ENCODE results near the gene DERL3. TPM values are rescaled to one million over a fixed set of nuclear protein-coding genes. Genes with fewer than 3 reads are reported as not detected.

The DERL3 gene
- total and polyA plus RNA-seq, 2 experiments from 2014 or later: 0.73 to 1.2 TPM

- no peak overlapping the region for H3K9ac ChIP-seq
- H3K4me1 ChIP-seq (ENCODE audit: insufficient read depth): no peaks in the 10 kb centered on the region
- H2AFZ ChIP-seq: no peak overlapping the region
- in situ Hi-C loops (cut with MboI): no loop called here
- H3K9me2 ChIP-seq (ENCODE audit: insufficient read depth): no peaks in the 10 kb centered on the region
- no peaks in the 10 kb centered on the region for H3K27me3 ChIP-seq (replicated peaks; ENCODE audit: insufficient read depth)
- 78 to 79% methylated on average over 12 of the region's 12 CpGs for WGBS, 2 experiments (ENCODE audit: low coverage in 1 of 2, low lambda C conversion rate in 2 of 2, missing lambda C conversion rate in 2 of 2)
- no peak for DNase-seq
- H3K79me2 ChIP-seq (ENCODE audit: insufficient read depth): peaks cover 7% of the 10 kb centered on the region
- no peaks in the 10 kb centered on the region for H3K9me3 ChIP-seq (ENCODE audit: low read depth)
- H3K4me2 ChIP-seq (ENCODE audit: unreplicated experiment): no peak overlapping the region
- H3K36me3 ChIP-seq (ENCODE audit: low read depth): no peaks in the 10 kb centered on the region
- no peak overlapping the region for H3K27ac ChIP-seq
- H4K20me1 ChIP-seq (ENCODE audit: insufficient read depth): no peaks in the 10 kb centered on the region
- TF ChIP-seq EZH2 (IDR thresholded peaks at IDR 0.05; ENCODE audit: insufficient read depth, poor library complexity, severe bottlenecking) (no peak), EZH2phosphoT487 (IDR thresholded peaks at IDR 0.05; ENCODE audit: insufficient read depth, low read depth) (no peak)
- no peak overlapping the region for H3K4me3 ChIP-seq
- H3F3A ChIP-seq (ENCODE audit: insufficient read depth): no peaks in the 10 kb centered on the region
Observed at GRCh38 chr22:23836692-23837495, 1.9 kb downstream of the DERL3 start.

GRCh38 chr22:23836281-23836680 lies 2.5 kb downstream of the DERL3 start:
- no peaks in the 10 kb centered on the region for H3F3A ChIP-seq (ENCODE audit: insufficient read depth)
- H3K27me3 ChIP-seq (replicated peaks; ENCODE audit: insufficient read depth): no peaks in the 10 kb centered on the region
- WGBS, 2 experiments (ENCODE audit: low coverage in 1 of 2, low lambda C conversion rate in 2 of 2, missing lambda C conversion rate in 2 of 2): 78 to 100% methylated on average over 4 to 5 of the region's 5 CpGs
- H3K79me2 ChIP-seq (ENCODE audit: insufficient read depth): peaks cover 13% of the 10 kb centered on the region
- DNase-seq: no peak
- no peaks in the 10 kb centered on the region for H3K9me3 ChIP-seq (ENCODE audit: low read depth)
- H3K4me2 ChIP-seq (ENCODE audit: unreplicated experiment): no peak overlapping the region
- TF ChIP-seq EZH2phosphoT487 (IDR thresholded peaks at IDR 0.05; ENCODE audit: insufficient read depth, low read depth) (no peak), EZH2 (IDR thresholded peaks at IDR 0.05; ENCODE audit: insufficient read depth, poor library complexity, severe bottlenecking) (no peak)
- H4K20me1 ChIP-seq (ENCODE audit: insufficient read depth): no peaks in the 10 kb centered on the region
- no peak overlapping the region for H3K27ac ChIP-seq
- no peak overlapping the region for H3K9ac ChIP-seq
- H3K36me3 ChIP-seq (ENCODE audit: low read depth): no peaks in the 10 kb centered on the region
- H3K9me2 ChIP-seq (ENCODE audit: insufficient read depth): no peaks in the 10 kb centered on the region
- H2AFZ ChIP-seq: no peak overlapping the region
- in situ Hi-C loops (cut with MboI): no loop called here
- H3K4me1 ChIP-seq (ENCODE audit: insufficient read depth): no peaks in the 10 kb centered on the region
- no peak overlapping the region for H3K4me3 ChIP-seq

- no peak for TF ChIP-seq EZH2 (IDR thresholded peaks at IDR 0.05; ENCODE audit: insufficient read depth, poor library complexity, severe bottlenecking)
- no peak for TF ChIP-seq EZH2phosphoT487 (IDR thresholded peaks at IDR 0.05; ENCODE audit: insufficient read depth, low read depth)
- Histone ChIP-seq H3K9ac (no peak overlapping the region), H3K79me2 (ENCODE audit: insufficient read depth) (peaks cover 20% of the 10 kb centered on the region), H3F3A (ENCODE audit: insufficient read depth) (no peaks in the 10 kb centered on the region), H3K9me2 (ENCODE audit: insufficient read depth) (no peaks in the 10 kb centered on the region), H4K20me1 (ENCODE audit: insufficient read depth) (no peaks in the 10 kb centered on the region), H3K9me3 (ENCODE audit: low read depth) (no peaks in the 10 kb centered on the region), H3K4me1 (ENCODE audit: insufficient read depth) (no peaks in the 10 kb centered on the region), H3K27ac (no peak overlapping the region), H3K4me3 (no peak overlapping the region), H3K36me3 (ENCODE audit: low read depth) (no peaks in the 10 kb centered on the region), H3K27me3 (replicated peaks; ENCODE audit: insufficient read depth) (no peaks in the 10 kb centered on the region), H2AFZ (no peak overlapping the region), H3K4me2 (ENCODE audit: unreplicated experiment) (no peak overlapping the region)
- 74 to 79% methylated on average over 11 of the region's 11 CpGs for WGBS, 2 experiments (ENCODE audit: low coverage in 1 of 2, low lambda C conversion rate in 2 of 2, missing lambda C conversion rate in 2 of 2)
- in situ Hi-C loops (cut with MboI): no loop called here
- DNase-seq: no peak
Observed at GRCh38 chr22:23835484-23836144, 3.2 kb downstream of the DERL3 start.

- TF ChIP-seq EZH2 (IDR thresholded peaks at IDR 0.05; ENCODE audit: insufficient read depth, poor library complexity, severe bottlenecking): no peak
- TF ChIP-seq EZH2phosphoT487 (IDR thresholded peaks at IDR 0.05; ENCODE audit: insufficient read depth, low read depth): no peak
- H3K36me3 ChIP-seq (ENCODE audit: low read depth): no peaks in the 10 kb centered on the region
- in situ Hi-C loops (cut with MboI): no loop called here
- WGBS, 2 experiments (ENCODE audit: low coverage in 1 of 2, low lambda C conversion rate in 2 of 2, missing lambda C conversion rate in 2 of 2): 80 to 82% methylated on average over 10 of the region's 10 CpGs
- DNase-seq: no peak
- H3K9me2 ChIP-seq (ENCODE audit: insufficient read depth): no peaks in the 10 kb centered on the region
- no peaks in the 10 kb centered on the region for H4K20me1 ChIP-seq (ENCODE audit: insufficient read depth)
- H3K4me3 ChIP-seq: no peak overlapping the region
- no peaks in the 10 kb centered on the region for H3K27me3 ChIP-seq (replicated peaks; ENCODE audit: insufficient read depth)
- no peak overlapping the region for H2AFZ ChIP-seq
- peaks cover 5% of the 10 kb centered on the region for H3F3A ChIP-seq (ENCODE audit: insufficient read depth)
- peaks cover 20% of the 10 kb centered on the region for H3K79me2 ChIP-seq (ENCODE audit: insufficient read depth)
- no peak overlapping the region for H3K9ac ChIP-seq
- H3K4me2 ChIP-seq (ENCODE audit: unreplicated experiment): no peak overlapping the region
- H3K9me3 ChIP-seq (ENCODE audit: low read depth): no peaks in the 10 kb centered on the region
- H3K27ac ChIP-seq: no peak overlapping the region
- peaks cover 5% of the 10 kb centered on the region for H3K4me1 ChIP-seq (ENCODE audit: insufficient read depth)
Observed at GRCh38 chr22:23834793-23835483, 3.9 kb downstream of the DERL3 start.

Measured in GM23248 (cell line).